Activated gamma-delta T cell treated with Interleukin-2 at 50 U/mL for 16 hours (primary cell): ENCODE results near the gene PCMT1.
"Not testable (repeated sequence)": the region's sequence is repeated elsewhere in the genome, so short reads cannot be mapped to it uniquely, and the experiment has no call there.

Experiments
- DNase-seq: peaks from one replicate; pipeline ENCODE4 v3.0.0-alpha.2; 2020

Gene PCMT1

DNA sequence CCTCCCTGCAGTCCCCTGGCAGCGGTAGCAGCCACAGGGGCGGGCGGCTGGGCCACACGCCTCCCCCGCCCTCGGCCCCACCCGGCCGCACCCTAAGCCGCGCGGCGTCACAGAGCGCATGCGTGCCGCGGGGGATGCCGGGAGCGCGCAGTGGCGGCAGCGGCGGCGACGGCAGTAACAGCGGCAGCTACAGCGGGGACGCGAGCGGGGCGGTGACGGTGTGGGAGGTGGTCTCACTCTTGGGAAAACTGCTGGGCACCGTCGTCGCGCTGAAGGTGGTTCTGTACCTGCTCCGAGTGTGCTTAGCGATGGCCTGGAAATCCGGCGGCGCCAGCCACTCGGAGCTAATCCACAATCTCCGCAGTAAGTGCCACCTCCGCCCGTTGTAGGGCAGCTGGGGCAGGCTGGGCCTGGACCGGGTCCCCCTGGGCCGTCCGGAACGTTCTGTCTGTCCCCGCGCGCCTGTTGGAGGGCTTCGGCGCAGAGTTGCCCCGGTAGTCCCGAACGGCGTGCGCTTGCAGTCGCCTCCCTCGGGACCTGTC is at the start of gene PCMT1:
Gene PCMT1 (plus strand): TSS at position 148 of the 542 bp plus-strand sequence. CDS start 161 bp downstream, at position 309.
- DNase-seq: peak; percentile 88

DNA sequence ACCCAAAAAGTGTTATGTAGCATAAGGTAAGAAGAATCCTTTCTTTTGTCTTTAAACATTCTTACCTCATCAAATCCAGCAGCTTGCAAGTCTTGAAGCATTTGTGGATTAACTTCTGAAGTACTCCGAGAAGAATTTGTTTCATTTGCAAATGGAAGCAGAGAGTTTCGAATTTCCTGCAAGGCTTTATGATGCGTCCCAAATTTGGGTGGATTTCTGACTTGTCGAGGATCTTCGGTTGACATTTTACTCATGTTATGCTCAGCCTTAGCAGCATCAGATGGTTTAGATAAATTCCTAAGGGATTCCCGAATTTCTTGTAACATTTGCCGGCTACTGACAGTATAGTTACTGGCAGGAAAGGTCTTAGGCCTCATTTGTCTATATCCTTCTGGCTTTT is 47.8 kb upstream of the PCMT1 start:
- no peak for DNase-seq

DNA sequence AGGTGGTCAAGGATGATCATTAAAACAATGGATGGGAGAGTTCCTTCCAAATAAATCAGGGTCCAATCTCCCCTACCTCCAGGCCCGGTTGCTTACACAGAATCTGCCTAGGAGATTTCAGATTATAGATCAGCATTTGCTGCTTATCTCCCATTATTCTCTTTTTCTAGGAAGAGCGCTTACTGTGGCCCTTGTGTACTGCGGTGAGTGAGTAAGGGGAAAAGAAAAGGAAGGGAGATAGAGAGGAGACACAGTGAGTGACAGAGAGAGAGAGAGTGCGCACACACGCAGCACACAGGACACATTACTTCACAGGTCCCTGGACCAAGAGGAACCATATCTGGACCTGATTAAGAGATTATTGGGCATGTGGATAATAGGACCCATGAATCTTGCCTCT is 37.8 kb upstream of the PCMT1 start:
- DNase-seq: no peak

DNA sequence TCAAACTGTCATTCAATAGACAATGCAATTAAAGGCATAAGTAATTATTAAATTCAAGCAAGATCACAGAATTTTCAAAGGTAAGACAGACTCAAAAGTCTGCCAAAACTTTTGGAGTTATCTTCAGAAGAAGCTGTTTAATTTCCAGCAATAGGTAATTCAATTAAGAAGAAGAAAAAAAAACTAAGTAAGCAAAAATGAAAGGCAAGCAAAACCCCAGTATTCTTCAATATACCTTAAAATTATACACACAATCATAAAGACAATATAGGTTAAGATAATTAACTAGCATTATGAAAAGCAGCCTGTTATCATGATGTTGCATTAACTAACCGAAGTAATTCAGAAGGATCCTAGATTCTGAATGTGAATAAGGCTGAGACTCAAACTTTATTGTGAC is 35.1 kb upstream of the PCMT1 start:
- no peak for DNase-seq

DNA sequence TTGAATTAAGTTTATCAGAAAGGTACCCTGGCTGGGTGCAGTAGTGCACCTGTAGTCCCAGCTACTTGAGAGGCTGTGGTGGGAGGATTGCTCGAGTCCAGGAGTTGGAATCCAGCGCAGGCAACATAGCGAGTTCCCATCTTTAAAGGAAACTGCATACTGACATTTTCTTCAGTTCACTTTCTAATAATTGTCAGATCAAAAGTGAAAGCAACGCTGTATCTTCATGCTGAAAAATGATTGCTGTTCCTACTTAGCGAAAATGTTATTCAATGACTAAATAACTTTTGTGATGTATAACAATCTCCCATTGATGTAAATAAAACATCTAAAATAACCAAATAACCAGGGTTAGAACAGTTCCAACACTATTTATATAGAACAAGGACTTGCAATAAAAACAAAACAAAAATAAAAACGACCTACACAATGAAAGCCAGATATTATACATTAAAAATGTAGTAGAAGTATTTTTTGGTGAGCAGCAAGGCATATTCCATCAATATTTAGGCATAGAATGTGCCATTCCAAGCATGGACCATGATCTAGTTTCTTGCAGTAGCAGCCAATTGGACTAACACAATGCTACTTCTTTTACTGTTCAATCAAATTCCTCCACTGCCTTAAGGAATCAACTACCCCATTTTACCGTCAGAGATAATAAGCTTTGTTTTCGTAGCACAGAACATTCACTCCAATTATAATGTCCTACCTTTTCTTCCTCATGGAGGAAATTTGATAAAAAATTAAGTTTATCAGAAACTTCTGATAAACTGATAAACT is 33.2 kb upstream of the PCMT1 start:
- DNase-seq: no peak

DNA sequence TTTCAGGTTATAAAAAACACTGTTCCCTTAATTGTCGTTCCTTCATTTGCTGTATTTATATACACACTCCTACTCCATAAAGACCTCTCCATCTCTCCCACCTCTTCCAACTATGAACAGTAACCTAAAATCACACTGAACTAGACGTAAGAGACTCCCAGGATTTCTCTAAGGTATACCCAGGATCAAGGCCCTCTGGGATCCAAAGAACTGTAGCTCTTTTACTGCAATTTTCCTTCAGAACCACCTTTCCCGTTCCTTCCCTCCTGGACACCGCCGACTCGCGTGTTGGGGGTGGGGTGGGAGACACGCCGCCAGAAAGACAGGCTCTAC is 32.3 kb upstream of the PCMT1 start:
- DNase-seq: no peak

DNA sequence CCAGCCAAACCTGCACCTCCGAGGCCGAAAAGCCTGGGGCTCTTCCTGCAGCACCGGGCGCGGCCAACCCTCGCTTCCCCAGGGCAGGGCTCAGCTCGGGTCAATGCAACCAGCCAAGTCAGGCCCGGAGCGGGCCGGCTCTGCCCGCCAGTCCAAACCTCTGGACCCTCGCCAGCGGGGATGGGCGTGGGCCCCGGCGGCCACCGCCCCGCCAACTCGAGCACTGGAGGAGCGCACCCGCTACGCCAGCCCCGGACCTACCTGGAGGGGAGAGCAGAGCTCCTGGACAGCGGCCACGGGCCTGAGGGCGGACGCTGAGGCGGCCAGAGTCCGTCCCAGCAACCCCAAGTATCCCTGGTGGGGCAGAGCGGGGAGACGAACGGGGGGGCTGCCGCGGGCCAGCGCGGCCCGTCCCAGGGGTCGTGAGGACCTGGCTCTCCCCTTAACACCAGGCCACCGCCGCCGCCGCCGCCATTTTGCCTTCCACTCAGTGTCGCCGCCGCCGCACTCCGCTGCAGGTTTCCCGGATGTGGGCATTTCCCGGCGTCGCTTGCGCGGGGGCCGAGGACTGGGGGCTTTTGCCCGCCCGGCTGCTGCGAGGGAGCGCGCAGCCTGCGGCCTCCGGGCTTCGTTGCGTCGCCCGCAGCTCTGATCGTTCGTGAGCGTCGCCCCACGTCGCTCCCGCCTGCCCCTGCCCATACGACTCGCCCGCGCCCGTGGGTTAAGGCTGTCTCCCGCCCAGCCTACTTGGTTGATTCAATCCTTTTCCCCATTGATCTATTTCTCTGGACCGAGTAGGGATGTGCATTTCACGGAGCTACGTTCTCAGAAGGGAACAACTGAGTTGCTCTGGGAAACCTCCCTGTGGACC is 31.7 kb upstream of the PCMT1 start, which contains the start of gene LATS1:
Gene LATS1 (minus strand): TSS at position 514 of the 871 bp plus-strand sequence. CDS start 15,975 bp downstream, outside the sequence.
- peak; percentile 89 for DNase-seq

DNA sequence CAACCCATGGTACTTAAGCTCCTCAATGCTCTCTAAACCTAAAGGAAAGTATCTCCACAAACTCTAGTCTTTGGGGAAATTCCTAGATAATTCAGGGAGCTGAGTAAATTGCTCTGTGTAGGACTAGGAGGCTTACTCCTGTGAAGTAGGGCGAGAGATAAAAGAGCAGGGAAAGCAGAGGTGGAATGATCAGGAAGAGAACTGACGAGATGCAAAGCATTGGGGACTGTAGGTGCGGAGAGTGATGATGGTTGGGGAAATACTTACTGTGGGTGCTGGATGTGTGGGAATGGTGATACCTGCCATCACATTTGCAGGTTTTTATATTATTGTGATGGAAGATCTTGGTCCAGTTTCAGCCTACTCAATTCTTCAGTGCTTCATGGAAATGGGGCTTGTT is 30.0 kb upstream of the PCMT1 start:
- no peak for DNase-seq

DNA sequence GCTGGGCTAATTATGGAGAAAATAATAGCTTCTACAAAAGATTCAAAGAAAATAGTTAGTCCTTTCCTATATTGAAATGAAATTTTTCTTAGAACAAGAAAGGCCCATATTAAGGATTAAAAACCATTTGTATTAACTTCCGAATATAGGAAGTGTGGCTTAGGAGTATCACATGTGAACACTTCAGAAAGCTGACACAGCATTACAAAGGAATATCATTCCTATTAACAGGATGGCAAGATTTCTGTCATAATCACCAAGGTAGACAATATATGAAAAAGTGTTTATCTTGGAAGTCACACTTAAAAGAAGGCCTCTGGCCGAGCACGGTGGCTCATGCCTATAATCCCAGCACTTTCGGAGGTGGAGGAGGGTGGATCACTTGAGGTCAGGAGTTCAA is 26.3 kb upstream of the PCMT1 start:
- DNase-seq: no peak

DNA sequence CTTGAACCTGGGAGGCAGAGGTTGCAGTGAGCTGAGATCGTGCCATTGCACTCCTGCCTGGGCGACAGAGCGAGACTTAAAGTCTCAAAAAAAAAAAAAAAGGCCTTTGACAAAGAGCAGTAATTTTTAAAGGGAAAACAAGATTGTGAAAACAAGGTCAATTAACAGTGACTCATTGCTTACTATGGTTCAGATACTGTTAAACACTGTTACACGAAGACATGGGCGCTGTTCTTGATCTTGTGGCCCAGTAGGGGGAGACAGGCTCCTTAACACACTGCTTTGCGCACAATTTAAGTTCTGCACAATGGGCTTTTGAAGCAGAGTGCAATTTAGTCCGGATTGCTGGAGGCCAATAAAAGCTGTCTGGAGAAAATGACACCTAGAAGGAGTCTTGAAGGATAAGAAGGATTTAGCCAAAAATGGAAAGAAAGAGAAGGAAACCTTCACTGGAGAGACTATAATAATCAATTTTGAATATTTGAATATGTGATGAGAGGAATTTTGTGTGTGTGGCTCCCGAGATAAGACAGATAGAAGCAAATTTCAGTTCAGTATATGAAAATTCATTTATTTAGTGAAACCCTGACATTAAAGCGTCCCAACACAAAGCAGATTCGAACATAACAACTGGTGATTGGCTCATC is 25.6 kb upstream of the PCMT1 start:
- peak; percentile 31 for DNase-seq

DNA sequence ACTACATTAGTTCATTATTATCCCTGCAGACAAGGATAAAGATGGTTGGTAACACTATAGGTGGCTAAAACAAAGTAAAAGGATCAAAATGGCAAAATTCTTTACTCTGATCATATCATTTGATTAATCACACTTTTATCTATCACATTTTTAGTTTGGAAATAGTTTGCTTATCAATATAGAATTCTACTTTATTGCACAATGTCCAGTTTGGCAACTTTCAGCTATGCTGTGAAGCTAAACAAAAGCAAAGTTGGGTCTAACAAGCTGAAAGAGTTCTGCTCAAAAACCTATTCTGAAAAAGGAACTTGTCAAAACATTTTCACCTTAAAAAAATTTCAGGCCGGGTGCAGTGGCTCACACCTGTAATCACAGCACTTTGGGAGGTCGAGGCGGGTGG is 23.8 kb upstream of the PCMT1 start:
- DNase-seq: no peak

DNA sequence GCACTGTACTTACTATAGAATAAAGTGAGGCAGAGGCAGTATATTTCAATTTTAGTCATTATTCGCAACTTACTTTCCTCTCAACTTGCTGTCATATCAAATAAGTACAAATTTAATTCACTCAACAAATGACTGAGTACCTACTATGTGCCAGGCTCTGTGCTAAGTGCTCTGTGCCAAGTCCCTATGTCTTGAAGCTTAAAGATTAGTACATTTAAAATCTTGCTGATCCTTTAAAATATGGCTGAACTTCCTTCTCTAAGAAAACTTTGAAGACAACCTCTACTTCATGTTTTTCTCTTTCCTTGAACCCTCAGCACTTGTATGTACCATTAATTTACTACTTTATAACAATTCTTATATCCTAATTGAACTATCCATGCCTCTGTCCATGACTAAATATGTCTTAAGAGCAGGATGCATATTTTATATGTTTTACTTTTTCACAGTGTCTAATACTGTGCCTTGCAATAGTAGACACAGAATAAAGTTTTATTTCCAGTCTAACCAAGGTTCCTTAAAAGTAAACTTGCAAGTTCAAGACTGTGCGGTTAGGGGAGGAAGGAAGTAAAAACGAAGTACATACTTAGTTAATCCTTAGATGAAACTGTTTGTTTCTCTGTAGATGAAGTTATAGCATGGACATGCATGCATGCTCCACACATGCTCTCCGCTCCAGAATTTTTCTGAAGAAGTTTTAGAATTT is 21.6 kb upstream of the PCMT1 start:
- no peak for DNase-seq

DNA sequence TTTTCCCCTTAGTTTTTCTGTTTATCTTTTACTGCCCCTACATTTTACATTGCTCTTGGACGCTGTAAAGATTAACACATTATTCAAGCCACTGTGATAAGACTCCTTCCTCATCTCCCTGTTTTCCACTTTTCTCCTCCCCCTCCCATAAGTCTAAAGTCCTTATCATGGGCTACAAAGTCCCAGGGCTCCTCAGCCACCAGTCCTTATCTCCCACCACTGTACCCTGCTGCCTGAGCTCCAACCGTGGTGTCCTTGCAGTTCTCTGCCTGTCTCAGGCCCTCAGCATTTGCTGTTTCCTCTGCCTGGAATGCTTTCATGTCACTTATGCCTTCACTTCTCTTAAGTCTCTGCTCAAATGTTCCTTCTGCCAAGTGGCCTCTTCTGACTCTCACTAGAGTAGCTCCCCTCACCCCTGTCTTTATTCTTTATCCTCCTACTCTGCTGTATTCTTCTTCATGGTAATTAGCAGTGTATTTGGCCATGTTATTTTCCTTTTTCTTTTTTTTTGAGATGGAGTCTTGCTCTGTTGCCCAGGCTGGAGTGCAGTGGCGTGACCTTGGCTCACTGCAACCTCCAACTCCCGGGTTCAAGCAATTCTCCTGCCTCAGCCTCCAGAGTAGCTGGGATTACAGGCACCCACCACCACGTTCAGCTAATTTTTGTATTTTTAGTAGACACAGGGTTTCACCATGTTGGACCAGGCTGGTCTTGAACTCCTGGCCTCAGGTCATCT is 20.9 kb upstream of the PCMT1 start:
- DNase-seq: no peak

DNA sequence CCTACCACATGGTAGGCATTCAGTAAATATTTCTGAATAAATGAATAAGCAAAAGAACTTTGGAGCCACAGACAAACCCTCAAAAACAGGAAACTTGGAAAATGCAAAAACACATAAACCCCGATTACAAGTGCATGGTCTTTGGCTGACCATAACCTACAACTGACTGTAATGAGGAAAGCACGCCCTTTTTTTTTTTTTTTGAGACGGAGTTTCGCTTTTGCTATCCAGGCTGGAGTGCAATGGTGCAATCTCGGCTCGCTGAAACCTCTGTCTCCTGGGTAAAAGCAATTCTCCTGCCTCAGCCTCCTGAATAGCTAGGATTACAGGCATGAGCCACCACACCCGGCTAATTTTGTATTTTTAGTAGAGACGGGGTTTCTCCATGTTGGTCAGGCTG is 19.7 kb upstream of the PCMT1 start:
- no peak for DNase-seq

DNA sequence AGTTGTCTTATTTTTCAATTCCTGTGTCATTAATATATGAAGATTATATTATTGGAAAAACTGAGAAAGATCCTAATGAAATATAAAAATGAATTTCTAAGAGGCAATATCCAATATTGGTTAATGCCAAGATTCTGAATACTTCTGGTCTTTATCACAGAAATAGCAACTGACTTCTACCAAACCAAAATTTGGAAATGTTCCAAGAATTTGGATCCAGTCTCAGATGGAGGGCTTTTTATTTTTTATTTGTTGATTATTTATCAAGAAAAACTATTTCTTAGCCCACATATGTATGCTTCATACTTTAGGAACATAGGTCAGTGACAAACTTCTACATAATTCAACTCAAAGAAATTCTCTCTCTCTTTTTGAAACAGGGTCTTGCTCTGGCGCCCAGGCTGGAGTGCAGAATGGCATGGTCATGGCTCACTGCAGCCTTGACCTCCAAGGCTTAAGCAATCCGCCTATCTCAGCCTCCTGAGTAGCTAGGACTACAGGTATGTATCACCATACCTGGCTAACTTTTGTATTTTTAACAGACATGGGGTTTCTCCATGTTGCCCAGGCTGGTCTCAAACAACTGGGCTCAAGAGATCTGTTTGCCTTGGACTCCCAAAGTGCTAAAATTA is 16.3 kb upstream of the PCMT1 start:
- no peak for DNase-seq

DNA sequence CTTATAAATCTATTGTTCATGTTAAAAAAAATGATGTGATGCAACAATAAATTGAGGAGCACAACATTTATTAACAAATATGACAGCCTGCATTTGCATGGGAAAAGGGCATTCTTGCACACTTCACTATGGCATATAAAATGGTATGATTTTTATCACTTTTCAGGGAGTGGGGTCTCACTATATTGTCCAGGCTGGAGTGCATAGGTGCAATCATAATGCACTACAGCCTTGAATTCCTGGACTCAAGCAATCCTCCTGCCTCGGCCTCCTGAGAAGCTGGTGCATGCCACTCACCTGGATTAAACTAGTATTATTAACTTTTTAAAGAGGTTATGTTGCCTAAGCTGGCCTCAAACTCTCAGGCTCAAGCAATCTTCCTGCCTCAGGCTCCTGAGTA is 14.6 kb upstream of the PCMT1 start:
- no peak for DNase-seq

DNA sequence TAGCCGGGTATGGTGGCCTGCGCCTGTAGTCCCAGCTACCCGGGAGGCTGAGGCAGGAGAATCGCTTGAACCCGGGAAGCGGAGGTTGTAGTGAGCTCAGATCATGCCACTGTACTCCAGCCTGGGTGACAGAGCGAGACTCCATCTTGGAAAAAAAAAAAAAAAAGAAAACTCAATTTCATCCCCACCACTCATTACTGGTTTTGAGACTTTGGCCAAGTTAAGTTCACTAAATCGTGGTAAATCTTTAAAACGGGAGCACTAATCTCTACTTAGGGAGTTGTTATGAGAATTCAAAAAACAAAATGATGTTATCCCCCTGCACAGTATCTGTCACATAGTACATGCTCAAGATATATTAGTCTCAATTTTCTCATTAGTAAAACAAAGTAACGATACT is 4.3 kb upstream of the PCMT1 start:
- not testable (repeated sequence) for DNase-seq

DNA sequence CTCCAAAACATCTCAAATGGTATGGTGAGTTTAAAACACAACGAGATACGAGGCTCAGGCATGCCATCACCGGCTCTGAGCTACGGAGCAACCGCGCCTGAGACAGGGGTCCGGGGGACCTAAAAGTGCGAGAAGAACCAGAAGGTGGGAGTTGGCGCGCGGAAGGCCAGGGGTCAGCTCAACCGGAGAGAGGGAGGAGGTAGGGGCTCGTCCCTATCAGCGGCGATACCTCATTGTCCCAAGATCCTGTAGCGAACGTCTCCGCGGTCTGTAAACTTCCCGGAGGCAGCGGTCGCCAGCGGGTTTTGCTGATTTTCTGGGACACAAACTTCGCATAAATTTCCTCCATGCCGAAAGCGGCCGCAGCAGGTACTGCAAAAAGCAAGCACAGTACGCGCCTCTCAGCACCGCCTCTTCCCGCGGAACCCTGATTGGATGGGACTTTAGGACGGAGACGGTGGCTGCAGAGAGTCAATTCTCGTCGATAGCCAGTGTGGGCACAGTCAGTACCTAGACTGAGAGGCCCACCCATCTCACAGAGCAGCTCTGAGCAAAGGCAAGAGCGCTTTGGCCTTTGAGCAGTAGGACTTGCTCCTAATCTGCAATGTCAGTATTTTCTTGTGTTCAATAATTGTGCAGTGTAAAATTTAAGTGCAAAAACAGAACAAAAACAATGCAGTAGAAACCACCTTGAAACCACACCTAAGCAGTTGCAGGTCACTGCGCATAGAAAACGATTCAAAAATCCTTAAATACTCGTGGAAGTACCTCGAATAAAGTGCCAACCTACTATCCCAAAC is 3.2 kb upstream of the PCMT1 start, which contains the start of gene NUP43:
Gene NUP43 (minus strand): TSS at position 383 of the 800 bp plus-strand sequence. CDS start 34 bp downstream, at position 349.
- DNase-seq: peak; percentile 94

DNA sequence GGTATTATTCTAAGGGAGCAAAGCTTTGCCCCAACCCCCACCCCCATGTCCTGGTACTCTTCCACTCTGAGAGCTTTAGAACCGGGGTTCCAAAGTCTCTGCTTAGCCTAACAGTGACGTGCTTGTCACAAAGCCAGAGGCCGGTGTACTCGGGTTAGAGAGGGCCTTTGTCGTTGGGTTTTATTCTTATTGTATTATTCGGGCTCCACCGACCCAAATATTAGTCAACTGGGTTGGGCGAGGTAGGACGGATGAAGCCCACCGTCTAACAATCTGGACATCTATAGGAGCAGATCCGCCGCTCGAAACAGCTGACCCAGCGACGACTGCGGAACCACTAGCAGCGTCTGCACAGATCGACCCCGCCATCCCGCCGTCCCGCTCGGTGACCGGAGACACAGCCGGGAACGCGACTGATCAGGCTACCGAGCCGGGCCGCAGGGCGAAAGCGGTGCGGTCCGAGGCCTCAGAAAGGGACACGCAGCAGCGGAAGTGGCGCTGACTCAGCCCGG is 403 bp upstream of the PCMT1 start:
- DNase-seq: not testable (repeated sequence)

DNA sequence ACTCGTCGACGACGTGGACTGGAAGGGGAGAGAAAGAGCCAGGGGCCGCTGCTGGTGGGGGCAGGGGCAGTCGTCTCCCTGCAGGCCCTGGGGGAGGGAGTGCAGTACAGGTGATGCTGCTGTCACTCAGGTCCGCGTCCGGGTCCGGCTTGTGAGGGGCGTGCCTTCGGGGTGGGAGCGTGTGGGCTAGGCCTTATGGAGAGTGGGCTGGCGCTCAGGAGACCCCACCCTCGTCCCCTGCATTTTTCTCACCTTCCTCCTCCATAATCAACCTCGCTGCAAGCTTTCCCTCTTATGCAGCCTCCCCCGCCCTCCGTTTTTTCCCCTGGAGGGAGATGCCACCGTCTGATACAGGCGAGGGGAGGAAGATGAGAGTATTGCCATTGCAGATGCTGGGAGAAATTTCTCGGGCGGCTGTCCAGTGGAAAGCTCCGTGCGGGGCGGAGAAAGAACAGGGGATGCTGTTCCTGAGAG is 632 bp downstream of the PCMT1 start:
- DNase-seq: peak; percentile 31
